Ovary (tissue), 9 donors: ENCODE data around the gene SEPTIN2. TPM values are rescaled to one million over a fixed set of nuclear protein-coding genes. Genes with fewer than 3 reads are reported as not detected.

ENCODE experiments used
- DNase-seq, 5 donors: peaks; one replicate each; pipeline ENCODE4 v3.0.0-alpha.2; 2019 to 2020
- H3K27ac ChIP-seq, 2 donors: fragments of 200-600 bp; one replicate each; pipeline versions ENCODE4 v1.5.1 to v1.8.0; 2019 to 2022
- H3K27me3 ChIP-seq: fragments of 200-600 bp; one replicate; pipeline ENCODE4 v1.8.0; 2022
- H3K36me3 ChIP-seq: fragments of 200-600 bp; sonication (generic); one replicate; pipeline ENCODE4 v1.5.1; 2019
- H3K4me1 ChIP-seq: one replicate; pipeline ENCODE4 v1.8.1; 2013; ENCODE audit warnings: mild to moderate bottlenecking, moderate library complexity; ENCODE audit not compliant: insufficient read depth
- H3K4me3 ChIP-seq: fragments of 200-600 bp; sonication (generic); one replicate; pipeline ENCODE4 v1.5.1; 2017
- H3K9me3 ChIP-seq, 2 donors: fragments of 200-600 bp in 1 of 2; sonication (generic) in 1 of 2; one replicate each; pipeline versions ENCODE4 v1.5.1 to v1.8.1; 2013 to 2019; ENCODE audit warnings: mild to moderate bottlenecking in 1 of 2, moderate library complexity in 1 of 2
- CTCF ChIP-seq, 3 donors: fragments of 450-650 bp in 2 of 3; fragments of 200-600 bp in 1 of 3; IDR thresholded peaks; one replicate each; pipeline versions ENCODE4 v1.5.1 to v1.8.0; 2016 to 2022; ENCODE audit warnings: antibody characterized with exemption in 3 of 3, mild to moderate bottlenecking in 1 of 3
- EP300 ChIP-seq: sonication (generic); formaldehyde crosslinking; IDR thresholded peaks from one replicate; pipeline ENCODE4 v1.6.1; 2017; ENCODE audit warnings: antibody characterized with exemption
- POLR2A ChIP-seq: fragments of 450-650 bp; IDR thresholded peaks from one replicate; pipeline ENCODE4 v1.6.1; 2017; ENCODE audit warnings: antibody characterized with exemption, mild to moderate bottlenecking, moderate library complexity
- WGBS, 3 donors: extraction: QIAGEN DNeasy Blood & Tissue Kit in 1 of 3; methylation state at CpG; one replicate each; pipeline versions ENCODE4 v1.1.5 to v1.1.7; 2013 to 2017; 5-methylcytosine and 5-hydroxymethylcytosine counted together
- intact Hi-C, 4 donors: fragments of 100-400 bp; cut with DNase I; formaldehyde crosslinking; loops; one replicate each; pipeline versions ENCODE4 v1.11.0 to v1.15.1; 2022 to 2023
- polyA plus RNA-seq, 2 donors: library from polyadenylated mRNA; stranded (reverse); fragments of 200-250 nt in 1 of 2; fragments of 350-450 nt in 1 of 2; fragmentation: Illumina TruSeq in 1 of 2; extraction: RNeasy Lipid Tissue Mini Kit (QIAGEN cat#74804) in 1 of 2; gene quantifications; one replicate each; pipeline ENCODE4 v1.2.3, GENCODE V29; 2013 to 2014
- total RNA-seq, 7 donors: library from RNA; depleted of rRNA in 2 of 7; stranded (reverse); fragments of >200 nt in 2 of 7; fragmentation: NEBNext Ultra II Directional in 3 of 7; extraction: Animal tissue kit (Norgen Biotek cat#: 25700) in 3 of 7; gene quantifications; one replicate each; pipeline versions ENCODE4 v1.1.0 to v1.2.4, GENCODE V29; 2016 to 2023
- donor health status: DM: no; HTN: no; CAD: no; lungs with moderate emphysema.
- donor health status: DM: no; HTN: no; CAD: no.
- donor health status: Bipolar disorder and iron deficiency.
- donor health status: DM: yes; HTN: yes; CAD: no.
- donor health status: DM: no; HTN: no; CAD: no.
- donor health status: DM: yes; HTN: yes; CAD: no.

SEPTIN2 gene
- total and polyA plus RNA-seq, 9 donors = 184 to 403 (median 328) TPM

- Histone ChIP-seq H3K4me1 (peaks cover 9% of the 10 kb centered on the region), H3K27me3 (no peaks in the 10 kb centered on the region), H3K4me3 (no peak overlapping the region), H3K36me3 (no peaks in the 10 kb centered on the region), H3K9me3 (no peaks in the 10 kb centered on the region), H3K27ac (peak overlapping the region in 1 of 2 donors; percentile 9)
- TF ChIP-seq CTCF (IDR thresholded peaks at IDR 0.05) (no peak), EP300 (no peak), POLR2A (no peak)
- DNase-seq = peak in 2 of 5 donors; percentile 31 to 58
- 4 to 10% (median 10%) methylated on average over 2 of the region's 2 CpGs for WGBS, 3 donors
- intact Hi-C loops = no loop called here
Observed at GRCh38 chr2:241364781-241365180, 49.1 kb downstream of the SEPTIN2 start.

- Histone ChIP-seq H3K4me1 (peaks cover 8% of the 10 kb centered on the region), H3K4me3 (no peak overlapping the region)
- intact Hi-C loops = no loop called here
Observed at GRCh38 chr2:241366678-241367077, 51.0 kb downstream of the SEPTIN2 start.

GRCh38 chr2:241368643-241369042, 52.9 kb downstream of the SEPTIN2 start:
- Histone ChIP-seq H3K27ac (no peak overlapping the region), H3K36me3 (no peaks in the 10 kb centered on the region), H3K4me1 (peaks cover 15% of the 10 kb centered on the region), H3K27me3 (no peaks in the 10 kb centered on the region), H3K4me3 (no peak overlapping the region), H3K9me3 (no peaks in the 10 kb centered on the region)
- intact Hi-C loops = no loop called here
- WGBS, 3 donors = 80 to 90% (median 87%) methylated on average over 3 of the region's 3 CpGs
- DNase-seq = no peak
- TF ChIP-seq POLR2A (no peak), CTCF (IDR thresholded peaks at IDR 0.05) (no peak), EP300 (no peak)

More at GRCh38 chr2:241366678-241367077, 51.0 kb downstream of the SEPTIN2 start:
- no peak overlapping the region for H3K27ac ChIP-seq
- no peaks in the 10 kb centered on the region for H3K36me3 ChIP-seq
- TF ChIP-seq CTCF (IDR thresholded peaks at IDR 0.05) (no peak), EP300 (no peak), POLR2A (no peak)
- 93 to 96% (median 93%) methylated on average over 2 of the region's 2 CpGs for WGBS, 3 donors
- DNase-seq = no peak
- no peaks in the 10 kb centered on the region for H3K27me3 ChIP-seq
- no peaks in the 10 kb centered on the region for H3K9me3 ChIP-seq

GRCh38 chr2:241372361-241372992, 56.8 kb downstream of the SEPTIN2 start:
- TF ChIP-seq EP300 (no peak), CTCF (IDR thresholded peaks at IDR 0.05) (no peak)
- no peaks in the 10 kb centered on the region for H3K36me3 ChIP-seq
- peaks cover 9% of the 10 kb centered on the region for H3K4me1 ChIP-seq
- DNase-seq = no peak
- intact Hi-C loops = no loop called here
- no peak overlapping the region for H3K27ac ChIP-seq
- no peak overlapping the region for H3K4me3 ChIP-seq
- 29 to 55% (median 37%) methylated on average over 11 of the region's 11 CpGs for WGBS, 3 donors
- no peaks in the 10 kb centered on the region for H3K9me3 ChIP-seq
- no peaks in the 10 kb centered on the region for H3K27me3 ChIP-seq
